ENCODE data around the gene L3MBTL3. TPM values are rescaled to one million over a fixed set of nuclear protein-coding genes. Genes with fewer than 3 reads are reported as not detected.

Gene L3MBTL3
- total and polyA plus RNA-seq, 10 of the 15 experiments (the other 5 are each of a cell fraction or from before 2014, with no cell fraction given): 0.71 to 9.4 (median 6.2) TPM

- TF ChIP-seq ZNF687 (IDR thresholded peaks at IDR 0.05) (no peak), SREBF2 (IDR thresholded peaks at IDR 0.05; ENCODE audit: low read length) (no peak)
These were observed 57.6 kb downstream of the L3MBTL3 start (continued) for GRCh38 chr6:130075879-130076460.

- no peaks in the 10 kb centered on the region for H3K27me3 ChIP-seq (replicated peaks in 1 of 2; ENCODE audit: control insufficient read depth in 2 of 2, insufficient read depth in 2 of 2, low read length in 1 of 2)
- H3K4me3 ChIP-seq: no peak overlapping the region
- no peak for DNase-seq (ENCODE audit: low read depth, low spot score)
- no peak; the same call in 2 of the 3 replicates for ATAC-seq
- no peaks in the 10 kb centered on the region for H3K79me2 ChIP-seq (ENCODE audit: control insufficient read depth, insufficient read depth, low read length)
- no TSS peak for BruUV-seq (replicated peaks)
- H3K9me3 ChIP-seq (replicated peaks; ENCODE audit: control insufficient read depth, insufficient read depth, low read length): no peaks in the 10 kb centered on the region
- H3K36me3 ChIP-seq (ENCODE audit: control insufficient read depth in 2 of 2, insufficient read depth in 2 of 2, low read length in 1 of 2): no peaks in the 10 kb centered on the region
- WGBS (ENCODE audit: insufficient coverage, insufficient replicate concordance, low lambda C conversion rate, missing lambda C conversion rate): 69% methylated on average over 2 of the region's 2 CpGs
- no peaks in the 10 kb centered on the region for H4K20me1 ChIP-seq (ENCODE audit: control insufficient read depth, insufficient read depth)
- TF ChIP-seq SPI1 (IDR thresholded peaks at IDR 0.05; ENCODE audit: borderline replicate concordance, insufficient read depth, low read depth, low read length) (no peak), SMC3 (IDR thresholded peaks at IDR 0.05; ENCODE audit: borderline replicate concordance, low read length) (peak; percentile 18; the same call in 1 of the 2 replicates), RAD21 (IDR thresholded peaks at IDR 0.05; ENCODE audit: insufficient read depth, low read depth, low read length) (peak; percentile 64), CTCF (IDR thresholded peaks at IDR 0.05 in 2 of 3, conservative IDR thresholded peaks at IDR 0.05 in 1 of 3; ENCODE audit: control insufficient read depth in 2 of 3, extremely low read depth in 1 of 3, insufficient read depth in 1 of 3, low read depth in 3 of 3, low read length in 3 of 3) (peak in 2 of 3 experiments; percentile 4 to 38; a peak in 1 of 6 replicates), YY1 (IDR thresholded peaks at IDR 0.05; ENCODE audit: low read depth, low read length) (no peak), BRCA1 (IDR thresholded peaks at IDR 0.05; ENCODE audit: low read depth, low read length) (no peak)
- H2AFZ ChIP-seq (ENCODE audit: control insufficient read depth, low read depth, low read length): no peak overlapping the region
- ChIA-PET POLR2A (no interaction called here), CTCF (interaction anchor here (0.7 to 2.9 kb wide), 6 partner anchors 12 to 622 kb away, joined by 3 to 26 read pairs (median 5); no protein-coding TSS in a partner anchor), SMC1A (ENCODE audit: uncharacterized antibody, unreplicated experiment) (interaction anchor here (0.7 to 2.6 kb wide), 5 partner anchors 12 to 621 kb away, joined by 3 to 15 read pairs (median 7); no protein-coding TSS in a partner anchor), RAD21 (ENCODE audit: unreplicated experiment) (interaction anchor here (0.6 to 1.8 kb wide), 2 partner anchors 110 to 205 kb away, joined by 3 to 8 read pairs; no protein-coding TSS in a partner anchor)
- no peak overlapping the region for H3K27ac ChIP-seq (ENCODE audit: control insufficient read depth, insufficient read depth)
- in situ Hi-C loops (cut with MboI): no loop called here
- H3K4me1 ChIP-seq (ENCODE audit: control insufficient read depth, insufficient read depth, low read length): no peaks in the 10 kb centered on the region
- no peak overlapping the region for H3K4me2 ChIP-seq (ENCODE audit: control insufficient read depth, insufficient read depth)
- FAIRE-seq: no peak
- intact Hi-C loops (cut with micrococcal nuclease; ENCODE audit: unreplicated experiment): loop anchor here (1.0 kb wide), 1 partner anchor 206 kb away; no protein-coding TSS in a partner anchor
- no peak overlapping the region for H3K9ac ChIP-seq (ENCODE audit: control insufficient read depth, insufficient read depth, low read length)
These were observed 58.1 kb downstream of the L3MBTL3 start for GRCh38 chr6:130076512-130076911.
